Measurements from ENCODE around the gene JPH2. TPM values are rescaled to one million over a fixed set of nuclear protein-coding genes. Genes with fewer than 3 reads are reported as not detected.

JPH2 gene
- total and polyA plus RNA-seq, 10 of the 15 experiments (the other 5 are each of a cell fraction or from before 2014, with no cell fraction given), result 0.16 TPM; not detected in 9

GRCh38 chr20:44170816-44171410, 16.1 kb downstream of the JPH2 start:
- intact Hi-C loops (cut with micrococcal nuclease; ENCODE audit: unreplicated experiment), result loop anchor here (10.0 kb wide), 1 partner anchor 636 kb away; no protein-coding TSS in a partner anchor
- CTCF ChIA-PET, result interaction anchor here (0.9 to 4.7 kb wide), 2 partner anchors 10 to 54 kb away, joined by 3 to 17 read pairs; no protein-coding TSS in a partner anchor

GRCh38 chr20:44167736-44168135, 19.3 kb downstream of the JPH2 start:
- ChIA-PET POLR2A (no interaction called here), RAD21 (ENCODE audit: unreplicated experiment) (interaction anchor here (0.8 kb wide), 1 partner anchor 22 kb away, joined by 3 read pairs; no protein-coding TSS in a partner anchor), CTCF (no interaction called here), SMC1A (ENCODE audit: uncharacterized antibody, unreplicated experiment) (interaction anchor here (1.0 to 1.1 kb wide), 2 partner anchors 13 to 695 kb away, joined by 4 read pairs; no protein-coding TSS in a partner anchor)
- Histone ChIP-seq H3K9ac (ENCODE audit: control insufficient read depth, insufficient read depth, low read length) (no peak overlapping the region), H3K4me3 (no peak overlapping the region), H3K36me3 (ENCODE audit: control insufficient read depth in 2 of 2, insufficient read depth in 2 of 2, low read length in 1 of 2) (no peaks in the 10 kb centered on the region), H3K27ac (ENCODE audit: control insufficient read depth, insufficient read depth) (no peak overlapping the region), H3K4me2 (ENCODE audit: control insufficient read depth, insufficient read depth) (no peak overlapping the region), H3K79me2 (ENCODE audit: control insufficient read depth, insufficient read depth, low read length) (no peaks in the 10 kb centered on the region), H4K20me1 (ENCODE audit: control insufficient read depth, insufficient read depth) (no peaks in the 10 kb centered on the region), H2AFZ (ENCODE audit: control insufficient read depth, low read depth, low read length) (no peak overlapping the region), H3K4me1 (ENCODE audit: control insufficient read depth, insufficient read depth, low read length) (no peaks in the 10 kb centered on the region), H3K9me3 (replicated peaks; ENCODE audit: control insufficient read depth, insufficient read depth, low read length) (no peaks in the 10 kb centered on the region), H3K27me3 (replicated peaks in 1 of 2; ENCODE audit: control insufficient read depth in 2 of 2, insufficient read depth in 2 of 2, low read length in 1 of 2) (peaks cover 3 to 6% of the 10 kb centered on the region in 2 experiments; a peak in 2 of 4 replicates)
- no peak for TF ChIP-seq PAX5 (IDR thresholded peaks at IDR 0.05; ENCODE audit: borderline replicate concordance, low read depth, low read length)
- no peak for TF ChIP-seq ZBED1 (IDR thresholded peaks at IDR 0.05; ENCODE audit: borderline replicate concordance)
- no peak for TF ChIP-seq YY1 (IDR thresholded peaks at IDR 0.05; ENCODE audit: low read depth, low read length)
- TF ChIP-seq BRCA1 (IDR thresholded peaks at IDR 0.05; ENCODE audit: low read depth, low read length), result no peak
- TF ChIP-seq CEBPB (IDR thresholded peaks at IDR 0.05; ENCODE audit: borderline replicate concordance in 1 of 2, low read depth in 2 of 2, low read length in 2 of 2), result no peak
- TF ChIP-seq GATAD2B (conservative IDR thresholded peaks at IDR 0.05; ENCODE audit: low read depth), result no peak
- TF ChIP-seq HDGF (IDR thresholded peaks at IDR 0.05), result no peak
- no peak for TF ChIP-seq ZNF24 (IDR thresholded peaks at IDR 0.05)
- TF ChIP-seq POLR2AphosphoS2 (IDR thresholded peaks at IDR 0.05; ENCODE audit: low read depth, low read length), result no peak
- no peak for TF ChIP-seq NKRF (conservative IDR thresholded peaks at IDR 0.05)
- no peak for TF ChIP-seq SIN3A (IDR thresholded peaks at IDR 0.05; ENCODE audit: low read depth, low read length)
- TF ChIP-seq ZNF622 (IDR thresholded peaks at IDR 0.05), result no peak
- FAIRE-seq (no peak), ATAC-seq (no peak), DNase-seq (ENCODE audit: low read depth, low spot score) (no peak)
- in situ Hi-C loops (cut with MboI), result no loop called here
- 44% methylated on average over 3 of the region's 3 CpGs for WGBS (ENCODE audit: insufficient coverage, insufficient replicate concordance, low lambda C conversion rate, missing lambda C conversion rate)
- BruUV-seq (replicated peaks), result no TSS peak
- intact Hi-C loops (cut with micrococcal nuclease; ENCODE audit: unreplicated experiment), result no loop called here

More at GRCh38 chr20:44170816-44171410, 16.1 kb downstream of the JPH2 start:
- ChIA-PET POLR2A (no interaction called here), SMC1A (ENCODE audit: uncharacterized antibody, unreplicated experiment) (interaction anchor here (1.9 kb wide), 1 partner anchor 19 kb away, joined by 5 read pairs; no protein-coding TSS in a partner anchor), RAD21 (ENCODE audit: unreplicated experiment) (interaction anchor here (0.9 kb wide), 1 partner anchor 14 kb away, joined by 3 read pairs; no protein-coding TSS in a partner anchor)
- H3K27ac ChIP-seq (ENCODE audit: control insufficient read depth, insufficient read depth), result no peak overlapping the region
- H3K36me3 ChIP-seq (ENCODE audit: control insufficient read depth in 2 of 2, insufficient read depth in 2 of 2, low read length in 1 of 2), result no peaks in the 10 kb centered on the region
- no peak overlapping the region for H2AFZ ChIP-seq (ENCODE audit: control insufficient read depth, low read depth, low read length)
- no peak overlapping the region for H3K4me2 ChIP-seq (ENCODE audit: control insufficient read depth, insufficient read depth)
- no peaks in the 10 kb centered on the region for H3K9me3 ChIP-seq (replicated peaks; ENCODE audit: control insufficient read depth, insufficient read depth, low read length)
- in situ Hi-C loops (cut with MboI), result no loop called here
- H3K9ac ChIP-seq (ENCODE audit: control insufficient read depth, insufficient read depth, low read length), result no peak overlapping the region
- FAIRE-seq (no peak), ATAC-seq (no peak), DNase-seq (ENCODE audit: low read depth, low spot score) (no peak)
- TF ChIP-seq HDAC6 (IDR thresholded peaks at IDR 0.05; ENCODE audit: unreplicated experiment), result no peak
- no peaks in the 10 kb centered on the region for H3K79me2 ChIP-seq (ENCODE audit: control insufficient read depth, insufficient read depth, low read length)
- H3K4me1 ChIP-seq (ENCODE audit: control insufficient read depth, insufficient read depth, low read length), result no peaks in the 10 kb centered on the region
- no peaks in the 10 kb centered on the region for H4K20me1 ChIP-seq (ENCODE audit: control insufficient read depth, insufficient read depth)
- no TSS peak for BruUV-seq (replicated peaks)
- H3K27me3 ChIP-seq (replicated peaks in 1 of 2; ENCODE audit: control insufficient read depth in 2 of 2, insufficient read depth in 2 of 2, low read length in 1 of 2), result peaks cover 1 to 3% of the 10 kb centered on the region in 2 experiments; a peak in 2 of 4 replicates
- H3K4me3 ChIP-seq, result no peak overlapping the region
- WGBS (ENCODE audit: insufficient coverage, insufficient replicate concordance, low lambda C conversion rate, missing lambda C conversion rate), result 26% methylated on average over 7 of the region's 7 CpGs

All from GM12878 (cell line).